Upper lobe of left lung (tissue), 4 donors: ENCODE data around the gene ISG15.

ENCODE experiments used
- CTCF ChIP-seq, 6 experiments: fragments of 450-650 bp in 4 of 6; fragments of 200-600 bp in 2 of 6; sonication (generic) in 2 of 6; IDR thresholded peaks; one replicate each; pipeline ENCODE4 v1.5.1; 2016 to 2019; ENCODE audit warnings: antibody characterized with exemption in 6 of 6
- EP300 ChIP-seq, 4 donors: sonication (generic); formaldehyde crosslinking; IDR thresholded peaks; one replicate each; pipeline ENCODE4 v1.5.1; 2017; ENCODE audit warnings: antibody characterized with exemption in 4 of 4, control low read depth in 2 of 4
- POLR2A ChIP-seq, 4 donors: fragments of 450-650 bp; IDR thresholded peaks; one replicate each; pipeline ENCODE4 v1.5.1; 2016 to 2017; ENCODE audit warnings: antibody characterized with exemption in 4 of 4, mild to moderate bottlenecking in 2 of 4
- POLR2AphosphoS5 ChIP-seq, 2 donors: sonication (generic); formaldehyde crosslinking; IDR thresholded peaks; one replicate each; pipeline ENCODE4 v1.5.1; 2017; ENCODE audit warnings: antibody characterized with exemption in 2 of 2

GRCh38 chr1:1032424-1032823, 19.1 kb downstream of the ISG15 start:
- TF ChIP-seq CTCF (IDR thresholded peaks at IDR 0.05) (no peak), POLR2A (IDR thresholded peaks at IDR 0.05) (no peak), EP300 (IDR thresholded peaks at IDR 0.05) (no peak), POLR2AphosphoS5 (IDR thresholded peaks at IDR 0.05) (no peak)
